HG03103 (cell line): ENCODE results near the gene MLXIP.

Experiments used
- ATAC-seq: cut with Tn5 transposase; IDR thresholded peaks from one replicate; pipeline ENCODE4 v1.9.1; 2021; ENCODE audit warnings: low read depth; ENCODE audit not compliant: unreplicated experiment

The MLXIP gene

GRCh38 chr12:122141911-122142725 is 63.6 kb downstream of the MLXIP start:
- ATAC-seq: no peak

DNA sequence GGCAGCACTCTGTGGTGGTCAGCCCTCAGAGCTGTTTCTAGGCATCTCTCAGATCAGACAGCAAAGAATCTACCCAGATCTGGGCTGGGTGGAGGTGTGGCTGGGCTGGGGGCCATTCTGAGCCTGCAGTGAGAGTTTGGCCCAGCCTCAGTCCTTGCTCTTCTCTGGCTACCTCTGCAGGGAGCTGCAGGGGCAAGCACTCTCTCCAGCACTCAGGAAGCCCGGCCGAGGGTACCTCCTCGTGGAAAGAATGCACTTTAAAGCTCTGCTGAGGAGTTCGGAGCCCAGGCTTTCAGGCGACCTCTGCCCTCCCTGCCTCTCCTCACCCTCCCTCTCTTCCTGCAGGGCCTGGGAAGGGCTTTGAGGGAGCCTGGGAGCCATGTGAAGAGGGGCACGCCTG is 64.3 kb downstream of the MLXIP start:
- ATAC-seq: no peak

- ATAC-seq: no peak
Observed at GRCh38 chr12:122144885-122145284, 66.3 kb downstream of the MLXIP start.

GRCh38 chr12:122145505-122146330 is 67.2 kb downstream of the MLXIP start:
- no peak for ATAC-seq

GRCh38 chr12:122147514-122148290 is 69.1 kb downstream of the MLXIP start:
- no peak for ATAC-seq

- no peak for ATAC-seq
Observed at GRCh38 chr12:122148657-122149056, 70.1 kb downstream of the MLXIP start.

DNA sequence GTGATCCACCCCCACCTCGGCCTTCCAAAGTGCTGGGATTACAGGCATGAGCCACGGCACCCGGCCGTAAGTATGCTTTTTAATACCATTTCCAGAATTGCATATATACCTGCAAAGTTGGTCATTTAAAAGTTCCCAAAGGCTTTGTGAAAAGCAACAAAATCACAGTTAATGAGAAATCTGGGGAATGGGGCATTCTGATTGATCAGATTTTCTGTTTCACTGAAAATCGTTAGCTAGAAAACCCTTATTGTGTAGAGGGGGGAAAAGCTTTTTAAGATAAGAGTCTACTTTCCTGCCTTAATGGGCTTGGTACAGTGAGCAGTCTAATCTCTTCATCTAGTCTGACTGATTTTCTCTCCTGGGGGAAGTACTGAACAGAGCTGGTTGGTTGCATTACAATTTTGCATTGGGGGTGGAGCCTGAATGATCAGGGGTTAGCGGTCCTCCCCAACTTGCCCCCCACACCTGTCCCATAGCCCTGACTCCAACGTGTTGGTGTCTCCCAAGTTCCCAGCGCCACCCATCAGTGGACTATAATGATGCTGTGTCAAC is 71.6 kb downstream of the MLXIP start:
- no peak for ATAC-seq

- ATAC-seq: no peak
Observed at GRCh38 chr12:122152754-122153153, 74.2 kb downstream of the MLXIP start.

DNA sequence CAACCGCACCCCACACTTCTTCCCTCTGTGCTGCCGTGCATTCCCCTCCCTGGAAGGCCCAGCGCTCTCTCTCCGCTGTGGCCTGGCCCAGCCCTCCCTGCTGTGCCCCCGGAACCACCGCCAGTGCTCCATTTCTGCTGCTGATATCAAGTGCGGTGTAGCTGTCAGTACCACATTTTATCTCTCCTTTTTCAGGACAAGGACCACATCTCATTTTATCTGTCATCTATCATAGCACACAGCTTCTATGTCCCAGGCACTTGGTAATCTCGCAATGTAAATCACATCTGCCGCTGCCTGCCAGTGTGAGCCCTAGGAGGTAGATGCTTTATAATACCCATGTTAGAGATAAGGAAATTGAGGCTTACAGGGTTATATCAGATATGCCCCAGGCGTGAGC is 77.1 kb downstream of the MLXIP start:
- no peak for ATAC-seq

DNA sequence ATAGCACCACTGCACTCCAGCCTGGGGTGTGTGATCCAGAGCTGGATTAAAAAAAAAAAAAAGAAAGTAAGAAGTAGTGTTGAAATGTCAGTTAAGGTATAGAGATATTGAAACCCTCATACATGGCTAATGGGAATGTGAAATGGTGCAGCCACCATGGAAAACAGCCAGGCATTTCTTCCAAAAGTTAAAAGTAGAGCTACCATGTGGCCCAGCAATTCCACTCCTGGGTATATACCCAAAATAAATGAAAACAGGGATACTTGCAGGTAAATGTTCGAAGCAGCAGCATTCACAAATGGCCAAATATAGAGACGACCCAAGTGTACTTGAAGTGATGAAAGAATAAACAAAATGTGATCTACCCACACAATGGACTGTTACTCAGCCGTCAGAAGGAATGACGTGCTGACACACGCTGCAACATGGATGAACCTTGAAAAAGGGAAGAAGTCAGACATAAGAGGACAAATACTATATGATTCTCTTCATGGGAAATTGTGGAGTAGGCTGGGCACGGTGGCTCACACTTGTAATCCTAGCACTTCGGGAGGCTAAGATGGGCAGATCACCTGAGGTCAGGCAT is 80.2 kb downstream of the MLXIP start:
- ATAC-seq: no peak

- no peak for ATAC-seq
Observed at GRCh38 chr12:122159882-122160281, 81.3 kb downstream of the MLXIP start.

- ATAC-seq: no peak
Observed at GRCh38 chr12:122160761-122161160, 82.2 kb downstream of the MLXIP start.

DNA sequence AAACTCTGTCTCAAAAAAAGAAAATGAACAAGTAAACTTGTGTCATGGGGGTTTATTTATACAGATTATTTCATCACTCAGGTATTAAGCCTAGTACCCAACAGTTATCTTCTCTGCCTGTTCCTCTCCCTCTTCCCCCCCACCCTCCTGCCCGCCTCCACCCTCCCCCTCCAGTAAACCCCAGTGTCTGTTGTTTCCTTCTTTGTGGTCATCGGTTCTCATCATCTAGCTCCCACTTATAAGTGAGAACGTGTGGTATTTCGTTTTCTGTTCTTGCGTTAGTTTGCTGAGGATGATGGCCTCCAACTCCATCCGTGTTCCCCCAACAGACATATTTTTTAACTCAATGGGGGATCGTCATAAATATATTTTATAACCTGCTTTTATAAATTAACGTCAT is 83.1 kb downstream of the MLXIP start:
- no peak for ATAC-seq

DNA sequence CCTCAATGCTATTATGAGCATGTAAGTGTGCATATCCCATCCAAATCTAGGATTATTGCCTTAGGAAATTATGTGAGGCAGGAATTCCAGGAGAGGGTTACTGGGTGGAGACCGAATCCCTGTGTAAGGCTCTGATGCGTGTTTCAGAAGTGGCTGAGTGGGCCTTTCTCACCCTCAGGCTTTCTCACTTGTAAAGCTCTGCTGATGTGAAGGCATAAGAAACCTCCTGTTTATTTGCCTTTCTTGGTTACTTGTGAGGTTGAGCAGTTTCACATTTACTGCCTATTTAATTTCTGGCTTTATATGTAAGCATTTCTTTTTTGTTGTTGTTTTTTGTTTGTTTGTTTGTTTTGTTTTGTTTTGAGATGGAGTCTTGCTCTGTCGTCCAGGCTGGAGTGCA is 84.4 kb downstream of the MLXIP start:
- ATAC-seq: no peak

- peak; percentile 51 for ATAC-seq
Observed at GRCh38 chr12:122166422-122167349, 88.1 kb downstream of the MLXIP start.

GRCh38 chr12:122167356-122167925 is 88.9 kb downstream of the MLXIP start:
- no peak for ATAC-seq

GRCh38 chr12:122168492-122168891 is 89.9 kb downstream of the MLXIP start:
- ATAC-seq: no peak

- no peak for ATAC-seq
Observed at GRCh38 chr12:122171399-122171798, 92.8 kb downstream of the MLXIP start.
